WTC11 (cell line): ENCODE results near the gene ZCCHC7.

Experiments used
- ETV6 ChIP-seq: sonication (generic); formaldehyde crosslinking; IDR thresholded peaks from 2 replicates; pipeline ENCODE4 v1.8.1; 2022; ENCODE audit warnings: mild to moderate bottlenecking, missing genetic modification reagents
- GABPB1 ChIP-seq: sonication (generic); formaldehyde crosslinking; IDR thresholded peaks from 2 replicates; pipeline ENCODE4 v1.8.1; 2023; ENCODE audit warnings: mild to moderate bottlenecking, missing genetic modification reagents
- GRHL2 ChIP-seq: fragments of 250-450 bp; sonication (Bioruptor Pico); IDR thresholded peaks from 2 replicates; pipeline ENCODE4 v1.8.0; 2022; ENCODE audit warnings: mild to moderate bottlenecking, moderate library complexity; ENCODE audit not compliant: insufficient replicate concordance, severe bottlenecking
- IRF2 ChIP-seq: sonication (generic); formaldehyde crosslinking; IDR thresholded peaks from 2 replicates; pipeline ENCODE4 v1.8.0; 2022; ENCODE audit warnings: low read depth, missing genetic modification reagents, borderline replicate concordance
- NFYB ChIP-seq: sonication (generic); formaldehyde crosslinking; conservative IDR thresholded peaks from 2 replicates; pipeline ENCODE4 v1.8.0; 2022; ENCODE audit warnings: low read depth, missing genetic modification reagents
- SOX15 ChIP-seq: fragments of 250-450 bp; sonication (Bioruptor Pico); IDR thresholded peaks from 2 replicates; pipeline ENCODE4 v1.9.0; 2021; ENCODE audit warnings: mild to moderate bottlenecking
- TF ChIP-seq, protein P1 (sequence below): fragments of 200-600 bp; IDR thresholded peaks from 2 replicates; pipeline ENCODE4 v1.8.0; 2022; ENCODE audit warnings: antibody characterized with exemption
- TF ChIP-seq, protein P2 (sequence below): sonication (generic); formaldehyde crosslinking; IDR thresholded peaks from 2 replicates; pipeline ENCODE4 v1.8.0; 2023; ENCODE audit warnings: missing genetic modification reagents
- TF ChIP-seq, protein P3 (sequence below): sonication (generic); formaldehyde crosslinking; IDR thresholded peaks from 2 replicates; pipeline ENCODE4 v1.8.0; 2022; ENCODE audit warnings: mild to moderate bottlenecking, missing genetic modification reagents
- TF ChIP-seq, protein P4 (sequence below): sonication (generic); formaldehyde crosslinking; IDR thresholded peaks from 2 replicates; pipeline ENCODE4 v1.8.1; 2022; ENCODE audit warnings: missing genetic modification reagents, borderline replicate concordance
- TF ChIP-seq, protein P5 (sequence below): sonication (generic); formaldehyde crosslinking; IDR thresholded peaks from 2 replicates; pipeline ENCODE4 v1.8.0; 2022; ENCODE audit warnings: mild to moderate bottlenecking, missing genetic modification reagents
- TF ChIP-seq, protein P6 (sequence below): sonication (generic); formaldehyde crosslinking; IDR thresholded peaks from 2 replicates; pipeline ENCODE4 v1.8.1; 2022; ENCODE audit warnings: mild to moderate bottlenecking, missing genetic modification reagents, moderate library complexity, borderline replicate concordance
- TF ChIP-seq, protein P7 (sequence below): sonication (generic); formaldehyde crosslinking; IDR thresholded peaks from 2 replicates; pipeline ENCODE4 v1.8.1; 2023; ENCODE audit warnings: mild to moderate bottlenecking, missing genetic modification reagents

DNA sequence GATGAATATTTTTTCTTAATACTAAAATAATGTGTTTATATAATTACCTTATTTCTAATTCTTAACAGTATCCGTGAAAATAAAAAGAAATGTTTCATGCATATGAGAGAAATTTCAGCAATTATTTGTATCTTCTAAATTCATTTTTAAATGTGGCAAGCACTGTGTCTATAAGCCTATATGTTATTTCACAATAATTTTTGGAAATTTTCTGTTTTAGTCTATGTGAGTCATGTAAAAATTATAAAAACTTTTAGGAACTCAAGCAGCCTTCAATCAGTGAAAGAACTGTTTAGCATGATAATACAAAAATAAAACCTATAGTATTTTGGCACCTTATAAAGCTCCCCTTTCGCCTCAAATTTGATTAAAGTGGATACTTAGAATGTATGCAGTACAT, 96.8 kb downstream of the ZCCHC7 start:
- TF ChIP-seq NFYB (CRISPR knock-in tag) (no peak), GRHL2 (CRISPR knock-in tag) (no peak), IRF2 (no peak), GABPB1 (CRISPR knock-in tag) (no peak), ETV6 (CRISPR knock-in tag) (no peak), SOX15 (CRISPR knock-in tag) (no peak)
- TF ChIP-seq, protein P1, sequence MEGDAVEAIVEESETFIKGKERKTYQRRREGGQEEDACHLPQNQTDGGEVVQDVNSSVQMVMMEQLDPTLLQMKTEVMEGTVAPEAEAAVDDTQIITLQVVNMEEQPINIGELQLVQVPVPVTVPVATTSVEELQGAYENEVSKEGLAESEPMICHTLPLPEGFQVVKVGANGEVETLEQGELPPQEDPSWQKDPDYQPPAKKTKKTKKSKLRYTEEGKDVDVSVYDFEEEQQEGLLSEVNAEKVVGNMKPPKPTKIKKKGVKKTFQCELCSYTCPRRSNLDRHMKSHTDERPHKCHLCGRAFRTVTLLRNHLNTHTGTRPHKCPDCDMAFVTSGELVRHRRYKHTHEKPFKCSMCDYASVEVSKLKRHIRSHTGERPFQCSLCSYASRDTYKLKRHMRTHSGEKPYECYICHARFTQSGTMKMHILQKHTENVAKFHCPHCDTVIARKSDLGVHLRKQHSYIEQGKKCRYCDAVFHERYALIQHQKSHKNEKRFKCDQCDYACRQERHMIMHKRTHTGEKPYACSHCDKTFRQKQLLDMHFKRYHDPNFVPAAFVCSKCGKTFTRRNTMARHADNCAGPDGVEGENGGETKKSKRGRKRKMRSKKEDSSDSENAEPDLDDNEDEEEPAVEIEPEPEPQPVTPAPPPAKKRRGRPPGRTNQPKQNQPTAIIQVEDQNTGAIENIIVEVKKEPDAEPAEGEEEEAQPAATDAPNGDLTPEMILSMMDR, result no peak
- TF ChIP-seq, protein P2, sequence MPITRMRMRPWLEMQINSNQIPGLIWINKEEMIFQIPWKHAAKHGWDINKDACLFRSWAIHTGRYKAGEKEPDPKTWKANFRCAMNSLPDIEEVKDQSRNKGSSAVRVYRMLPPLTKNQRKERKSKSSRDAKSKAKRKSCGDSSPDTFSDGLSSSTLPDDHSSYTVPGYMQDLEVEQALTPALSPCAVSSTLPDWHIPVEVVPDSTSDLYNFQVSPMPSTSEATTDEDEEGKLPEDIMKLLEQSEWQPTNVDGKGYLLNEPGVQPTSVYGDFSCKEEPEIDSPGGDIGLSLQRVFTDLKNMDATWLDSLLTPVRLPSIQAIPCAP (CRISPR knock-in tag), result no peak
- TF ChIP-seq, protein P3, sequence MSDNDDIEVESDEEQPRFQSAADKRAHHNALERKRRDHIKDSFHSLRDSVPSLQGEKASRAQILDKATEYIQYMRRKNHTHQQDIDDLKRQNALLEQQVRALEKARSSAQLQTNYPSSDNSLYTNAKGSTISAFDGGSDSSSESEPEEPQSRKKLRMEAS (CRISPR knock-in tag), result no peak
- TF ChIP-seq, protein P4, sequence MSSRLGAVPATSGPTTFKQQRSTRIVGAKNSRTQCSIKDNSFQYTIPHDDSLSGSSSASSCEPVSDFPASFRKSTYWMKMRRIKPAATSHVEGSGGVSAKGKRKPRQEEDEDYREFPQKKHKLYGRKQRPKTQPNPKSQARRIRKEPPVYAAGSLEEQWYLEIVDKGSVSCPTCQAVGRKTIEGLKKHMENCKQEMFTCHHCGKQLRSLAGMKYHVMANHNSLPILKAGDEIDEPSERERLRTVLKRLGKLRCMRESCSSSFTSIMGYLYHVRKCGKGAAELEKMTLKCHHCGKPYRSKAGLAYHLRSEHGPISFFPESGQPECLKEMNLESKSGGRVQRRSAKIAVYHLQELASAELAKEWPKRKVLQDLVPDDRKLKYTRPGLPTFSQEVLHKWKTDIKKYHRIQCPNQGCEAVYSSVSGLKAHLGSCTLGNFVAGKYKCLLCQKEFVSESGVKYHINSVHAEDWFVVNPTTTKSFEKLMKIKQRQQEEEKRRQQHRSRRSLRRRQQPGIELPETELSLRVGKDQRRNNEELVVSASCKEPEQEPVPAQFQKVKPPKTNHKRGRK (CRISPR knock-in tag), result no peak
- TF ChIP-seq, protein P5, sequence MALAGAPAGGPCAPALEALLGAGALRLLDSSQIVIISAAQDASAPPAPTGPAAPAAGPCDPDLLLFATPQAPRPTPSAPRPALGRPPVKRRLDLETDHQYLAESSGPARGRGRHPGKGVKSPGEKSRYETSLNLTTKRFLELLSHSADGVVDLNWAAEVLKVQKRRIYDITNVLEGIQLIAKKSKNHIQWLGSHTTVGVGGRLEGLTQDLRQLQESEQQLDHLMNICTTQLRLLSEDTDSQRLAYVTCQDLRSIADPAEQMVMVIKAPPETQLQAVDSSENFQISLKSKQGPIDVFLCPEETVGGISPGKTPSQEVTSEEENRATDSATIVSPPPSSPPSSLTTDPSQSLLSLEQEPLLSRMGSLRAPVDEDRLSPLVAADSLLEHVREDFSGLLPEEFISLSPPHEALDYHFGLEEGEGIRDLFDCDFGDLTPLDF (CRISPR knock-in tag), result no peak
- TF ChIP-seq, protein P6, sequence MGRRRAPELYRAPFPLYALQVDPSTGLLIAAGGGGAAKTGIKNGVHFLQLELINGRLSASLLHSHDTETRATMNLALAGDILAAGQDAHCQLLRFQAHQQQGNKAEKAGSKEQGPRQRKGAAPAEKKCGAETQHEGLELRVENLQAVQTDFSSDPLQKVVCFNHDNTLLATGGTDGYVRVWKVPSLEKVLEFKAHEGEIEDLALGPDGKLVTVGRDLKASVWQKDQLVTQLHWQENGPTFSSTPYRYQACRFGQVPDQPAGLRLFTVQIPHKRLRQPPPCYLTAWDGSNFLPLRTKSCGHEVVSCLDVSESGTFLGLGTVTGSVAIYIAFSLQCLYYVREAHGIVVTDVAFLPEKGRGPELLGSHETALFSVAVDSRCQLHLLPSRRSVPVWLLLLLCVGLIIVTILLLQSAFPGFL (CRISPR knock-in tag), result no peak
- TF ChIP-seq, protein P7, sequence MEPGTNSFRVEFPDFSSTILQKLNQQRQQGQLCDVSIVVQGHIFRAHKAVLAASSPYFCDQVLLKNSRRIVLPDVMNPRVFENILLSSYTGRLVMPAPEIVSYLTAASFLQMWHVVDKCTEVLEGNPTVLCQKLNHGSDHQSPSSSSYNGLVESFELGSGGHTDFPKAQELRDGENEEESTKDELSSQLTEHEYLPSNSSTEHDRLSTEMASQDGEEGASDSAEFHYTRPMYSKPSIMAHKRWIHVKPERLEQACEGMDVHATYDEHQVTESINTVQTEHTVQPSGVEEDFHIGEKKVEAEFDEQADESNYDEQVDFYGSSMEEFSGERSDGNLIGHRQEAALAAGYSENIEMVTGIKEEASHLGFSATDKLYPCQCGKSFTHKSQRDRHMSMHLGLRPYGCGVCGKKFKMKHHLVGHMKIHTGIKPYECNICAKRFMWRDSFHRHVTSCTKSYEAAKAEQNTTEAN, result no peak
